HEK293 (cell line): ENCODE results near the gene DKK2.

Experiments
- BCL11A ChIP-seq: fragments of 450-650 bp; formaldehyde crosslinking; IDR thresholded peaks from 2 replicates; pipeline ENCODE4 v1.5.1; 2016; ENCODE audit warnings: low read depth, missing biosample characterization, missing genetic modification characterization
- CTCF ChIP-seq: fragments of 450-650 bp; formaldehyde crosslinking; IDR thresholded peaks from 2 replicates; pipeline ENCODE4 v1.5.1; 2016; ENCODE audit warnings: missing biosample characterization, missing genetic modification characterization
- PRDM1 ChIP-seq: fragments of 450-650 bp; formaldehyde crosslinking; IDR thresholded peaks from 2 replicates; pipeline ENCODE4; 2016; ENCODE audit warnings: missing biosample characterization, missing genetic modification characterization
- REST ChIP-seq: fragments of 450-650 bp; formaldehyde crosslinking; IDR thresholded peaks from 2 replicates; pipeline ENCODE4 v1.5.1; 2016; ENCODE audit warnings: missing biosample characterization, missing genetic modification characterization
- SETDB1 ChIP-seq: IDR thresholded peaks from one replicate; pipeline ENCODE4 v1.6.1; 2017; ENCODE audit warnings: mild to moderate bottlenecking, low read length, moderate library complexity, mixed read lengths; ENCODE audit not compliant: insufficient read length
- TCF7L2 ChIP-seq: IDR thresholded peaks from 2 replicates; pipeline ENCODE4 v1.6.1; 2011; ENCODE audit warnings: low read depth, mild to moderate bottlenecking, inconsistent platforms, low read length, moderate library complexity, borderline replicate concordance
- ZBTB17 ChIP-seq: fragments of 450-650 bp; formaldehyde crosslinking; IDR thresholded peaks from 2 replicates; pipeline ENCODE4 v1.5.1; 2016; ENCODE audit warnings: missing biosample characterization, missing genetic modification characterization
- ZFHX2 ChIP-seq: fragments of 450-650 bp; formaldehyde crosslinking; conservative IDR thresholded peaks from 2 replicates; pipeline ENCODE4 v1.5.1; 2016; ENCODE audit warnings: missing biosample characterization, missing genetic modification characterization
- ZNF302 ChIP-seq: fragments of 450-650 bp; formaldehyde crosslinking; IDR thresholded peaks from 2 replicates; pipeline ENCODE4 v1.5.1; 2016; ENCODE audit warnings: missing biosample characterization, missing genetic modification characterization, low read depth
- ZNF555 ChIP-seq: fragments of 450-650 bp; formaldehyde crosslinking; conservative IDR thresholded peaks from 2 replicates; pipeline ENCODE4 v1.5.1; 2017; ENCODE audit warnings: missing biosample characterization, mild to moderate bottlenecking, missing genetic modification characterization, inconsistent platforms
- ZNF558 ChIP-seq: fragments of 450-650 bp; formaldehyde crosslinking; IDR thresholded peaks from 2 replicates; pipeline ENCODE4 v1.5.1; 2016; ENCODE audit warnings: missing biosample characterization, missing genetic modification characterization
- ZNF561 ChIP-seq: fragments of 450-650 bp; IDR thresholded peaks from 2 replicates; pipeline ENCODE4 v1.5.1; 2018; ENCODE audit warnings: missing biosample characterization, missing genetic modification characterization, borderline replicate concordance
- ZNF654 ChIP-seq: fragments of 450-650 bp; formaldehyde crosslinking; IDR thresholded peaks from 2 replicates; pipeline ENCODE4 v1.5.1; 2016; ENCODE audit warnings: low read depth, missing biosample characterization, missing genetic modification characterization
- ZSCAN23 ChIP-seq: fragments of 450-650 bp; formaldehyde crosslinking; IDR thresholded peaks from 2 replicates; pipeline ENCODE4 v1.5.1; 2016; ENCODE audit warnings: missing biosample characterization, missing genetic modification characterization

- TF ChIP-seq ZNF555 (tag by site-specific recombination) (no peak), CTCF (tag by site-specific recombination) (no peak), BCL11A (tag by site-specific recombination) (no peak), ZNF561 (tag by site-specific recombination) (no peak), ZFHX2 (tag by site-specific recombination) (no peak), PRDM1 (tag by site-specific recombination) (no peak), ZNF558 (tag by site-specific recombination) (no peak), REST (tag by site-specific recombination) (no peak), ZNF654 (tag by site-specific recombination) (no peak), ZNF302 (tag by site-specific recombination) (no peak), TCF7L2 (no peak), ZSCAN23 (tag by site-specific recombination) (no peak), SETDB1 (peak; percentile 86), ZBTB17 (tag by site-specific recombination) (no peak)
Observed at GRCh38 chr4:107046261-107046660, 10.1 kb upstream of the DKK2 start.
